Activated CD4-positive, alpha-beta T cell treated with anti-CD3 and anti-CD28 coated beads, Interleukin-2, amount 50 U/mL, for 16 hours (primary cell): Measurements from ENCODE around the gene ATXN1.
A peak's percentile ranks its signal among the peaks of the same experiment; 100 is the strongest.
"Not testable (repeated sequence)": the region's sequence is repeated elsewhere in the genome, so short reads cannot be mapped to it uniquely, and the experiment has no call there.

ENCODE experiments used
- DNase-seq: peaks from one replicate; pipeline ENCODE4 v3.0.0-alpha.2; 2020

ATXN1 gene

DNA sequence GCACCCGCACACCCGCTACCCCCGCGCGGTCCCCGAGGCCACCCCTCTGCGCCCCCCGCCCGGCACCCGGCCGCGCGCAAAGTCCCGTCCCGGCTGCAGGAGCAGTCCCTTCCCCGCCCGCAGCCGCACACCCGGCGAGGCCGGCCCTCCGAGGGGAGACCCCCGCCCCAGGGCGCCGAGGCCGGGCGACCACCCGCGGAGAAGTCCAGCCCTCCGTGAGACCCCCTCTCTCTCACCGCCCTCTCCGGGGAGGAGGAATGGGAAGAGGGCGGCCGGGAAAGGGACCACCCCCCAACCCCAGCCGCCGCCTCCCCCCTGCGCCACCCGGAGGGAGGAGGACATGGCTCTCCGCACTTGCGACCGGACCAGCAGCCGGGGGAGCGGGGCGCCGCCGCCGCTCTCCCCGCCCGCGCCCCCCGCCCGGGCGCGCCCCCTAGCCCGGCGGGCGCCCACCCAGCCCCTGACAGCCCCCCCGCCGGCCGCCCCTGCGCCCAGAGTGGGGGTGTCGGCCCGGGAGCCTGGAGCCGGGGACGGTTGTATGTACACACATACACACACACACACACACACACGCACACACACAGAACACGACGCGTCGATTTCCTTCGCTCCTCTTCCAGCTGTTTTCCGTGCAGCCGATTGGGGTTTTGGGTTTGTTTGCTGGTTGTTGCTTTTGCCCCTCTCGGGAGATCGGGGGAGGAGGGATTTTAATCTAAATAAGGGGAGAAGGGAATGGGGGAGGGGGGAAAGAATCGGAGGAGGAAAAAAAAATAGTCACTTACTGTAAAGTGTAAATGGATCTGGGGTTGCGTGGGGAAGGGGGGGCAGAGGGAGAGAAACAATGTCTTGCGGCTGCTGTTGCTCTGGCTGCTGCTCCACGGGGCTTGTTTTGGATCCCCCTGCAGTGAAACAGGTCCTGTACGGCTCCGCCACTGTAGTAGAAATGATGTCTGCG is at the start of gene ATXN1:
Gene ATXN1 (minus strand): TSS at position 945 of the 955 bp plus-strand sequence.
- no peak for DNase-seq

DNA sequence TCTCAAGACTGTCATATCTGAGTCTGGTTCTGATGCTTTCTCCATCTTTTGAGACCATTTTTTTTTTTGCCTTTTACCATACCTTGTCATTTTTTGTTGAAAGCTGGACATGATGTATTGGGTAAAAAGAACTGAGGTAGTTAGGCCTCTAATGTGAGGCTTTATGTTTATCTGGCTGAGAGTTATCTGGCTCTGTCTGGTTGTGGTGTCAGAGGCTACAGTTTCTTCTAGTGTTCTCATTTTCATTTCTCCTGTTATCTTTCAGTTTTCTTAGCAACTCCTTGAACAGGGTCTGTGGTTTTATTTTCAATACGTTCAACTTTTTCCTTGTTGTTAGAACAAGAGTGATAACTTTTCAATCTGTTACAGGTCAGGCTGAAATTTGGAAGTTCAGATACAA is 49.2 kb upstream of the ATXN1 start:
- no peak for DNase-seq

DNA sequence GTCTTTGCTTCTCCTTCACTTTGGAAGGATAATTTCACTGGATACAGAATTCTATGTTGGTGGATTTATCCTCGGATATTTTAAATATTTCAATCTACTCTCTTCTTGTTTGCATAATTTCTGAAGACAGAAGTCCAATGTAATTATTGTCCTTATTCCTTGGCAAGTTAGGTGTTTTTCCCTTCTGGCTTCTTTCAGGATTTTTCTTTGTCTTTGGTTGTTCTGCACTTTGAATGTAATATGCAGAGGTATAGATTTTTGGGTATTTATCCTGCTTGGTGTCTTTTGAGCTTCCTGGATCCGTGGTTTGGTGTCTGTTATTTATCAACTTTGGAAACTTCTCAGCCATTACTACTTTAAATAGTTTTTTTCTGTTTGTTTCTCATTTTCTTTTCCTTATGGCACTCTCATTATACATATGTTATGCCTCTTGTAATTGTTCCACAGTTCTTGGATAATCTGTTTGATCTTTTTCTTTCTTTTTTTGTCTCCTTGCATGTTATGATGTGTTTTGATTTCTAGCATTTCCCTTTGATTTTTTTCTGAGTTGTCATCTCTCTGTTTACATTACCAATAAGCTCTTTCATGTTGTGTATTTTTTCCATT is 48.6 kb upstream of the ATXN1 start:
- no peak for DNase-seq

DNA sequence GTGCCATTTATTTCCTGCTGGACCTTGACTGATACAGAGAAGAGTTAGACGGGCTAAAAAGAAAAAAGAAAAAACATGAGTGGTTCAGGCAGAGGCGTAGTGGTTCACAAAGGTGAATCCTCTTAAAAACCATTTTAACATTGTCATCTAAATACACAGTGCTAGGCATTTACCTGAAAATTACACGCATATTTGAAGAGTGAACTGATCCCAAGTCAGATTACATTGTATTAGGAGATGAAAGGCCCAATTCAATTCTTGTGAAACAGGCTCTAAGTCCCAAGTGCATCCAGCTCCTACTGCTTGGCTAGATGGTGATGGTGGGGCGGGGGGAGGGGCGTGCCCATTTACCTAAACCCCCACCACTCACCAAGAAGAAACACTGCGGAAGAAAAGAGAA is 46.7 kb upstream of the ATXN1 start:
- DNase-seq: no peak

DNA sequence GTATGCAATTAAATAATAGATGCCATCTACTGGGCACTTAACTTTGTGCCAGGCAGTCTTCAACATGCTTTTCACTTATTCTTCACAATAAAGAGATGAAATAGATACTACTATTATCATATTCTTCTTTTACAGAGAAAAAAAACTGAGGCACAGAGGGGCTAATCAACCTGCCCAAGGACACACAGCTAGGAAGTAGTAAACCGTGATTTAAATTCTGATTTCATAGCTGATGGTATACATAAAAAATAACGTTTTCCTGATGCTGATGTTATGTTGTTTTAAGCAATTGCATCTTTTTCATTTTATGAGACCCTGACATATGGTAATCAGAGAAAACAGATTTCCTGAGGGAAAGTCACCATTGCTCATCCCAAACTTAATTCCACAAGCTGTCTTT is 45.1 kb upstream of the ATXN1 start:
- no peak for DNase-seq

DNA sequence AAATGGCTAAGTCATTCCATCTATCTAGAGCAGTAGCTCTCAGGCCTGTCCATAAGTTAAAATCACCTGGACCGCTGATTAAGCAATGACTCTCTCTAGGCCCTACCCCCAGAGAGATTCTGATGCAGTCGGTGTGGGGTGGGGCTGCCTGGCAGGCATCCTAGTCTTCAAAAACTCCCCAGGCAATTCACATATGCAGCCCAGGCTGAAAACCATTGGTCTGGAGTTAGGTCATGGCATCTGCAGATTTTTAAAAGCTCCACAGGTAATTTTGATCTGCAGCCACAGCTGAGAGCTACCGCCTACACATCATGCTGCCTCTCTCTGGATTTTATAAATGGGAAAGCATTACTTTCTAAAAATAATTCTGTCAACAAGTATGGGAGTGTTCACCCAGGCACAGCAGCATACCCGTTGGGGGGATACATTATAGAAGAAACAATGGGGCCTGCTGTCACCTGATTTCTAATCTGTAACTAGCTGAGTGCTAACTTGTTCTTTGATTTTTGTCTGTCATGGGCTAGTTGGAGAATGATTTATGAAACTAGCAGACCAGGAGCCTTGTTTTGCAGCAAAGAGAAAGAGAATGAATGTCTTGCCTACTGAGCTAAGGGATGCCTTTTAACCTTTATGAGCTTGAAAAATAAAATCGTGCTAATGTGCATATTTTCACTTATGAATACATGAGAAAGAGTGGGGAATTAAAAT is 44.1 kb upstream of the ATXN1 start:
- no peak for DNase-seq

DNA sequence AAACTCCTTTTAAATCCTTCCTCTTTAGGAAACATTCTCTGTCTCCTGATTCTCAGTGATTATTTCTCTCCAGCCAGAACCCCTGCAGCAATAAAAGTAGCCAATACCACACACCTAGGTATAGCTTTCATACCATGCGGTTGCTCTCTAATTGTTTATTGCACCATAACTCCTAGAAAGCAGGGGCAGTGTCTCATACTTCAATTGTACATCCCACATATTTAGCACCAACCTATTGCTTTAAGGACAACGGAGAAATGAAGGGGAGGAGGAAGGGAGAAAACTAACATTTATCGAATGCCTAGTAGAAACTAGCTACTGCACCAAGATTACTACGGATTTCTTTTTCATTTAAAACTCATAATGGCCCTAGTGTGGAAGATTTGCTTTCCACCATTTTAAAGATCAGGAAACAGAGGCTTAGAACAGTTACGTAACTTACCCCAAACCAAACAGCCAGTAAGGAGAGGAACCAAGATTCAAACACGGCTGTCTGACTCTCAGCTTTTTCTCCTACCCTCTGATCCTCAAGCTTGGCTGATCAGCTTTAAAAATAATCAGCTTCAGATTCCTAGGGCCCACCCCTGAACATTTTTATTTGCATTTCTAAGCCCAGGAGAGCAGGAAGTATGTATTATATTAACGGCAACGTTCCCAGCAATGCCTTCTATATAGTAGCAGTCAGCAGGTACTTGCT is 43.4 kb upstream of the ATXN1 start:
- no peak for DNase-seq

DNA sequence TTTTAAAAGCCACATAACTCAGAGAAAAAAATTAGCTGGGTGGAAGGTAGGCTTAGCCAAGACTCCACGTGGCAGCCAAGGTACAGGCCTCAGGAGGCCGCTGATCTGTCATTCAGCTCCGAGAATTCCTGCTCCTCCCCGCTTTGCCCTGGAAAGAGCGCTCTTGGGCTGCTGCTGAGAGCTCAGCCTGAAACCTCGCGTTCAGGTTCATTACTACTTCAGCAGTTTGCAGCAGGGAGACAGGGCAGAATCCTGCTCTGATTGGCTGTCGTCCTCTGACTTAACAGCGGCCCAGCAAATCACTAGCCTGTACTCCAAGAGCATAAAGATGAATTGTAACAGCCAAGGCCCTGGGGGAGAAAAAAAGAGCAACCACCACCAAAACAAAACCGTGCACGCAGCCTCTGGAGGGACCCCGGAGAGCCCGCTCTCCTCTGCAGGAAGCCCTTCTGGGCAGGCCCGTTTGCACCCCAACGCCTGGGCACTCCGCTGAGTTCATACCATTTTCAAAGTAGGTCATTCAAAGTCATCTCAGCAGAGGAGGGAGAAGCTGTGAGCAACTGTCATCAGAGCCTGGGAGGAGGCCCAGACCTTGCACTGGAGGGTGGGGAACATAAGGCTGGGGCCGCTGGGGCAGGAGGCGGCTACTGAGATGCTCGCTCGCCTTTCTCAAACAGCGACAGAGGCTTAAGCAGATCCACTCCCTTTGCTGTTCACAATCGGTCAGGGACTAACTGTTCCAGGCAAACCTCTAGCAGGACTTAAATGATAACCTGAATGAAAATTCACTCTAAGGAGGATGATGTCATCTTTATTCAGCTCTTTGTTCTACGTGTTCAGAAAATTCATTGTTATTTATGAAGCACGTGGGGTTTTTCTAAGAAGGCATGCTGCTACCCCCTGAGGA is 42.3 kb upstream of the ATXN1 start:
- DNase-seq: no peak

DNA sequence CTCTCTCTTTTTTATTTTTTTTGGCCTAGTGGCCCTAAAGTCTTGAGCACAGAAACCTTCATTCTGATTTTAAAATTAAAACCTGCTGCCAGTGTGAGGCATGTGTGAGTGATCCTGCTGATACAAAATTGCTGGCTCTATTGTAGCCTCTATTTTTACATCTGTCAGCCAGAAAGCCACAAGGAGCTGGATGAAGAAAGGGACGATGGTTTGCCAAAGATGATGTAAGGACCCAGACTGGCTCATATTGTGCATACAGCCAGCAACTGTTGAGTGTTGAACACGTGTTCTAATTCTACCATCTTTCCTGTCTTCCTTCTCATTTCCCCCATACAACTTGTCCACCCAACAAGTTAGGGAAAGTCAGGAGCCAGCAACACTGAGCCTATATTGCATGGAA is 40.8 kb upstream of the ATXN1 start:
- DNase-seq: no peak

DNA sequence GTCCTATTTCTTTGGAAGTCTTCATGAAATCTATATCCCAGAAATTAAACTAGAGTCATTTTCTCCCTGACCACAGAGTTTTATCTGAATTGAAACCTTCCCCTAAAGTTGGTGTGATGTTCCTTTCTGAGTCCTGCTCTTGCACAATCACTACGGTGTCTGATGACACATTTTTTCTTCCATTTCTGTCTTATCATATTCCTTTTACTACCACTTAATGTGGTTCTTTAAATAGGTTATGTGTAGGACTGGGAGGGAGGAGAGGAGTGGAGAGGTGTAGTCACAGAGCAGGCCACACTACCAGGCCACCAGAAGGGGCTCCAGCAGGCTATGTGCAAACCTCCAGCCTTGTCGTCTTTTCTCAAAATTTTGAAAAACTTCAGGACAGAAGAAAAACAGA is 39.7 kb upstream of the ATXN1 start:
- peak; percentile 25 for DNase-seq

DNA sequence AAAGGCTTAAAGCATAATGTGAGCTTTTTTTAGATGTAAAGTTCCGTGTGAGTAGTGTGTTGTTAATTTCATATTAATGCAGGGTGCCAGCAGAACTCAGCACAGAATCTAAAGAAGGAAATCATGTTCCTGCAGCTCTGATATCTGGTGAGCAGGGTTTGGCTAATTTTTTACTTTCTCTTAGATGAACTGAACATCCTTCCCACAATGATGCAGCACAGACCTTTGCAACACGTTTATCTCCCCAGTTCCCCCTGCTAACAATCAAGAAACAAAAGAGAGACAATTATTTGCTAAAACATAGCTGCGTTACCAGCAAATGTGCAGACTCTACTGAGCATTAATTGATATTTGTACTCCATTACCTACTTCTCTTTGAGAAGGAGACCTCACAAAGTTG is 39.1 kb upstream of the ATXN1 start:
- DNase-seq: no peak

DNA sequence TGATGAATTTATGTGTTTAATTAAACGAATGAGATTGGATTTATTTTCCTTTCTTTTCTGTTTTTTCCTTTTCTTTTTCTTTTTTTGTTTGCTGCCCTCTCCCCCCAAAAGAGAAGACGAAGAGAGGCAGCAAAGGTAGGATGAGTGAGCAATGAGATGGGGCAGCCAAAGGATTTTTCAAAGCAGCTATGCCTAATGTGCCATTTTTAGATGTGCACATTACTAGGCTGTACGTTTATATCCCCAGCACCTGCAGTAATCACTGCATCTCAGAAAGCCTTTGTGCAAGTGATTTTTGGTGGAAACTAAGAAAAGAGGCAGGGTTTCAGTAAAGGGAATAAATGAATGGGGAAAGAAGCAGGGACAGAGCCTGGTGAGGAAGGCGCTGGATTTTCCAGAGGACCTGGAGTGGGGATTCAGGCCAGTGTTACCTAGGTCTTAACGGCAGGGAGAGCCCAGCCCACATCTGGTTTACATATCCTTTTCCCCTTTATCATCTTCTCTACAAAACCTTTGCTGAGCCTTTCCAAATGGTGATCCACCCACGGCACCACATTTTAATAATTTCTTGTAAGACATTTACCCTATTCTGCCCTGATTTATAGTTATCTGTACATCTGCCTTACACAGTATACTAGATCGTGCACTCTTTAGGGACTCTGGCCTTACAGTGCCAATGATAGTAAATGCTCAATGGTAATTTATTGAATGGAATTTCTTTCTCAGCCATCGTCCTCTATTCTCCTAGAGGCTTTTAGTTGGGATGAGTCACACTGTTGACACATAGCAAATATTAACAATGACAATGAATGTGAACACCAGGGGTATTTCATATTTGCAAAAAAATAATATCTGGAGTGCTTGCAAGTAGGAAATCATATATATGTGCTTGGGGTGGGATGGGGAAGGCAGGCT is 38.3 kb upstream of the ATXN1 start:
- DNase-seq: no peak

DNA sequence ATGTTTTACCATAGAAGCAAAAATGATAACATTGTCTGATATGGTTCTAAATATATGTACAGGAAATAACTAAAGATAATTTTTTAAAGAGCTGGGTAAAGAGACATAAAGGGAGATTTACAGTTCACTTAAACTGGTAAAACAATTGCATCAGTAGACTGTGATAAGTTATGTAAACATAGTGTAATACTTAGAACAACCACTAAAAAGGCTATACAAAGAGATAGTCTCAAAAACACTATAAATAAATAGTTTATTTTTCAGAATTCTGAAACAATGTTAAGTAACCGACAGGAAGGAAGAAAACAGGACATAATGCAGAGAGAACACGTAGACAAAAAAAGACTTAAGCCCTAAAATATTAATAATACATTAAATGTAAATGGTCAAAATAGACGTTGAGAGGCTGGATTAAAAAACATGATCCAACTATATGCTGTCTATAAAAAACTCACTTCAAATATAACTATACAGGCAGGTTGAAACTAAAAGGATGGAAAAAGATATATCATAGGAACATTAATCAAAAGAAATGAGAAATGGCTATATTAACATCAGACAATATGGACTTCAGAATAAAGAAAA is 32.7 kb upstream of the ATXN1 start:
- no peak for DNase-seq

DNA sequence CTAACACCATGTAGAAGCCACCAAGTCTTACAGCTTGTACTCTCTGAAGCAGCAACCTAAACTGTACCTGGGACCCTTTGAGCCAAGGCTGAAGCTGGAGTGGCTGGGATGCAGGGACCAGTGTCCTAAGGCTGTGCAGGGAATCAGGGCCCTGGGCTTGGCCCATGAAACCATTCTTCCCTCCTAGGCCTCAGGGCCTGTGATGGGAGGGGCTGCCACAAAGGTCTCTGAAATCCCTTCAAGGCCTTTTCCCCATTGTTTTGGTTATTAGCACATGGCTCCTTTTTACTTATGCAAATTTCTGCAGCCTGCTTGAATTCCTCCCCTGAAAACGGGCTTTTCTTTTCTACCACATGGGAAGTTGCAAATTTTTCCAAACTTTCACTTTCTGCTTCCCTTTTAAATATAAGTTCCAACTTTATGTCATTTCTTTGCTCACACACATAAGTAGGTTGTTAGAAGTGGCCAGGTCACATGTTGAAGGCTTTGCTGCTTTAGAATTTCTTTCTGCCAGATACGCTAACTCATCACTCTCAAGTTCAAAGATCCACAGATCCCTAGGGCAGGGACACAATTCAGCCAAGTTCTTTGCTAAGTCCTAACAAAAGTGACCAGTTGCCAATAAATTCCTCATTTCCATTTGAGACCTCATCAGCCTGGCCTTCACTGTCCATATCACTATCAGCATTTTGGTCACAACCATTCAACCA is 28.2 kb upstream of the ATXN1 start:
- no peak for DNase-seq

DNA sequence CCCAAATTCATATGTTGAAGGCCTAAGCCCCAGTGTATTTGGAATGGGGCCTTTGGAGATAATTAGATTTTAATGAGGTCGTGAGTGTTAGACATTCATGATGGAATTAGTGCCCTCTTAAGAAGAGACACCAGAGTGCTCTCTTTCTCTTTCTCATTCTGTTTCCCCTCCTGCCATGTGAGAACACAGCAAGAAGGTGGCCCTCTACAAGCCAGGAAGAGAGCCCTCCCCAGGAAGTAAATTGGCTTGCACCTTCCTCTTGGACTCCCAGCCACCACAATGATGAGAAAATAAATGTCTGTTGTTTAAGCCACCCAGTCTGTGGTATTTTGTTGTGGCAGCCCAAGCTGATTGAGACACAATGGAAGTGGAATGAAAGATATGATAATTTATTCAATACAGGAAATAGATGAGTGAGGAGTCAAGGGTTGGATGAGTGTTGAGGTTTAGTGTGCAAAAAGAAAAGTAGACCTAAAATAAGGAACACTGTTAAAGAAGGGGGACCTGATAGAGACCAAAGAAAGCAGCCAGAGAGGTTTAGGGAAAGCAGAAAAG is 25.9 kb upstream of the ATXN1 start:
- DNase-seq: no peak

DNA sequence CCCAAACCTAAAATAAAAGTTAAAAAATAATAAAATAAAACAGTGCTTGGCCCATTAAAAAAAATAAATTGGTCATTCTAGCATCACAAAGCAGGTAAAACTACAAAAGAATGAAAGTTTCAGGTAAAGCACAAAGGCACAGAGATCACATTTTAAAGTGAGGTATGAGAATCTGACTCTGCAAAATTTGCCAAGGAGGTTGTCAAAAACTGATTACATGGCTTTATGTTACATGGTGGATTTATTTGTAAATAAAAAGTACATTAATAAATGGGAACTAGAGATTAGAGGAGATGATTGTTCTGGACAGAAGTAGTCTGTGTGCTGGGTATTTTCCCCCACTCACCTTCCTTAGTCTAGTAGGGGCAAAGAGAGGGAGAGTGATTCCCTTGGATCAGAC is 24.2 kb upstream of the ATXN1 start:
- DNase-seq: no peak

DNA sequence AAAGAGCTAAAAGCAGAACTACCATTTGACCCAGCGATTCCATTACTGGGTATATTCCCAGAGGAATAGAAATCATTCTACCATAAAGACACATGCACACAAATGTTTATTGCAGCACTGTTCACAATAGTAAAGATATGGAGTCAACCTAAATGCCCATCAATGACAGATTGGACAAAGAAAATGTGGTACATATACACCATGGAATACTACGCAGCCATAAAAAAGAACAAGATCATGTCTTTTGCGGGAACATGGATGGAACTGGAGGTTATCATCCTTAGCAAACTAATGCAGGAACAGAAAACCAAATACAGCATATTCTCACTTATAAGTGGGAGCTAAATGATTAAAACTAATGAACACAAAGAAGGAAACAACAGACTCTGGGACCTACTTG is 23.7 kb upstream of the ATXN1 start:
- not testable (repeated sequence) for DNase-seq

DNA sequence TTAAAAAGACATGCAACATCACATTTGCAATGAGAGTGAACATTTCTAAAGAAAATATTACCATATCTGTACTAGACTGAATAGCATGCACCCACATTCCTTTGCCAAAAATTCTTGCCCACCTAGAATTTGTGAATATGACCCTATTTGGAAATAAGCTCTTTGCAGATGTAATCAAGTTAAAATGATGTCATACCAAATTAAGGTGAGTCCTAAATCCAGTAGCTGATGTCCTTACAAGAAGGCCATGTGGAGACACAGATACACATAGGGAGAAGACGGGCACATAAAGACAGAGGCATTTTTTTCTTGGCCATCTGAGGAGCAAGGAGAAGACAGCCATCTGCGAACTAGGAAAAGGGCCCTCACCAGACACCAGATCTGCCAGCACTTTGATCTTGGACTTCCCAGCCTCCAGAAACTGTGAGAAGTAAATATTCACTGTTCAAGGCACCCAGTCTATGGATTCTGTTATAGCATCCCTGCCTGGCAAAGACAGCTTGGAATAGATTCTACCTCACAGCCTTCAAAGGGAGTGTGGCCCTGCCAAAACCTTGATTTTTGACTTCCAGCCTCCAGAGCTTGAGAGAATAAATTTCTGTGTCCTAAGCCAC is 22.8 kb upstream of the ATXN1 start:
- DNase-seq: no peak

DNA sequence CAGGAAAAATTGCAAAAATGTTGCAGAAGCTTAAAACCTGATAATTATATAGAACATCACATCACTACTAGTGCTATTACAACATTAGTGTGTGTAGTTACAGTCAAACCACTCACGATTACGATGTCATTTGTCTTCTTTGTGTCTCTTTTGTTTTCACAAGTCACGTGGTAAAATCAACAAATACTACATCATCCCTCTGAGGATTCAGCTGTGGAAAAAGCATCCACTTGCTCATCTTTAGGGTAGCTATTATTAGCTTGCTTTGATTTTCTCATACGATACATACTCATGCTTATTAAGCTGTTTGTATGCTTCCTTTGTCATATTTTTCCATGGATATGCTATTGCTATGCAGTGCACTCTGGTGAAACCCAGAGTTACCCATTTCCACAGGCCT is 22.2 kb upstream of the ATXN1 start:
- no peak for DNase-seq
